Neural cell (in vitro differentiated cells): ENCODE data around the gene ACAA1. TPM values are rescaled to one million over a fixed set of nuclear protein-coding genes. Genes with fewer than 3 reads are reported as not detected.

Experiments
- H2AFZ ChIP-seq: fragments of 200-600, 300-800 bp; sonication (generic), shearing (Covaris generic); 2 replicates; pipeline ENCODE4 v1.6.0; 2014; ENCODE audit warnings: low read depth, mild to moderate bottlenecking, antibody characterized with exemption, low read length, moderate library complexity
- H3F3A ChIP-seq: fragments of 200-600 bp; shearing (Covaris generic); 2 replicates; pipeline ENCODE4 v1.6.1; 2016; ENCODE audit warnings: mild to moderate bottlenecking, moderate library complexity, mixed read lengths, antibody characterized with exemption, low read length; ENCODE audit not compliant: insufficient read depth, poor library complexity, severe bottlenecking
- H3K27ac ChIP-seq: fragments of 200-600, 300-800 bp; sonication (generic), shearing (Covaris generic); 2 replicates; pipeline ENCODE4 v1.5.1; 2014; ENCODE audit warnings: mild to moderate bottlenecking, low read length, moderate library complexity
- H3K27me3 ChIP-seq: fragments of 300-800, 200-600 bp; sonication (generic), shearing (Covaris generic); 2 replicates; pipeline ENCODE4 v1.6.0; 2014; ENCODE audit warnings: mild to moderate bottlenecking, low read depth, low read length, moderate library complexity; ENCODE audit not compliant: insufficient read depth
- H3K36me3 ChIP-seq: fragments of 300-800, 200-600 bp; sonication (generic), shearing (Covaris generic); 2 replicates; pipeline ENCODE4 v1.5.1; 2014; ENCODE audit warnings: mild to moderate bottlenecking, antibody characterized with exemption, low read length, moderate library complexity; ENCODE audit not compliant: insufficient read depth
- H3K4me2 ChIP-seq: fragments of 300-800, 200-600 bp; sonication (generic), shearing (Covaris generic); 2 replicates; pipeline ENCODE4 v1.6.0; 2014; ENCODE audit warnings: mild to moderate bottlenecking, low read length
- H3K4me3 ChIP-seq: fragments of 300-800, 200-600 bp; sonication (generic), shearing (Covaris generic); 2 replicates; pipeline ENCODE4 v1.5.1; 2014; ENCODE audit warnings: mild to moderate bottlenecking, low read length, moderate library complexity
- H3K79me2 ChIP-seq: fragments of 200-600 bp; shearing (Covaris generic); replicated peaks from 2 replicates; pipeline ENCODE4 v1.6.0; 2014; ENCODE audit warnings: mild to moderate bottlenecking, low read length, moderate library complexity; ENCODE audit not compliant: insufficient read depth
- H3K9ac ChIP-seq: fragments of 300-800, 200-600 bp; sonication (generic), shearing (Covaris generic); 2 replicates; pipeline ENCODE4 v1.6.1; 2016; ENCODE audit warnings: mild to moderate bottlenecking, low read length, mixed read lengths
- H3K9me2 ChIP-seq: fragments of 200-600 bp; shearing (Covaris generic); 2 replicates; pipeline ENCODE4 v1.6.1; 2016; ENCODE audit warnings: mild to moderate bottlenecking, low read length, mixed read lengths; ENCODE audit not compliant: insufficient read depth
- H3K9me3 ChIP-seq: fragments of 200-600, 300-800 bp; sonication (generic), shearing (Covaris generic); 2 replicates; pipeline ENCODE4 v1.6.1; 2016; ENCODE audit warnings: mild to moderate bottlenecking, mixed run types, low read length, moderate library complexity, mixed read lengths
- H4K20me1 ChIP-seq: fragments of 200-600 bp; shearing (Covaris generic); 2 replicates; pipeline ENCODE4 v1.6.1; 2016; ENCODE audit warnings: mild to moderate bottlenecking, mixed run types; ENCODE audit not compliant: insufficient read depth
- CTCF ChIP-seq: fragments of 450-650 bp; IDR thresholded peaks from 2 replicates; pipeline ENCODE4 v1.5.1; 2014; ENCODE audit warnings: antibody characterized with exemption, mild to moderate bottlenecking, moderate library complexity; ENCODE audit not compliant: poor library complexity, severe bottlenecking
- EP300 ChIP-seq: fragments of 450-650 bp; conservative IDR thresholded peaks from 2 replicates; pipeline ENCODE4 v1.6.1; 2014; ENCODE audit warnings: antibody characterized with exemption, mild to moderate bottlenecking, moderate library complexity; ENCODE audit not compliant: poor library complexity, severe bottlenecking
- EZH2 ChIP-seq: fragments of 200-600, 300-800 bp; shearing (Covaris generic), sonication (generic); IDR thresholded peaks from 2 replicates; pipeline ENCODE4 v1.6.1; 2014; ENCODE audit warnings: antibody characterized with exemption, low read length, borderline replicate concordance, mild to moderate bottlenecking; ENCODE audit not compliant: insufficient read depth, poor library complexity, severe bottlenecking
- MXI1 ChIP-seq: fragments of 450-650 bp; conservative IDR thresholded peaks from 2 replicates; pipeline ENCODE4 v1.6.1; 2014; ENCODE audit warnings: antibody characterized with exemption, mild to moderate bottlenecking; ENCODE audit not compliant: poor library complexity, severe bottlenecking
- POLR2AphosphoS5 ChIP-seq: IDR thresholded peaks from 2 replicates; pipeline ENCODE4 v1.6.1; 2012
- RAD21 ChIP-seq: fragments of 450-650 bp; conservative IDR thresholded peaks from 2 replicates; pipeline ENCODE4 v1.6.1; 2014; ENCODE audit warnings: antibody characterized with exemption, mild to moderate bottlenecking, moderate library complexity
- REST ChIP-seq: IDR thresholded peaks from 2 replicates; pipeline ENCODE4 v1.6.1; 2012; ENCODE audit warnings: borderline replicate concordance
- SMC3 ChIP-seq: fragments of 450-650 bp; conservative IDR thresholded peaks from 2 replicates; pipeline ENCODE4 v1.6.1; 2014; ENCODE audit warnings: antibody characterized with exemption, mild to moderate bottlenecking, moderate library complexity; ENCODE audit not compliant: poor library complexity
- TAF1 ChIP-seq: IDR thresholded peaks from 2 replicates; pipeline ENCODE4 v1.6.1; 2012; ENCODE audit warnings: low read depth
- polyA plus RNA-seq: library from polyadenylated mRNA; depleted of rRNA; stranded (reverse); fragments of >200 nt; gene quantifications from 2 replicates; pipeline ENCODE4 v1.2.3, GENCODE V29; 2014

Gene ACAA1
- polyA plus RNA-seq, 1 donor from 2014 or later = 59.1 TPM

GRCh38 chr3:38107911-38108648 lies 28.8 kb downstream of the ACAA1 start:
- H2AFZ ChIP-seq = no peak overlapping the region
- H3K79me2 ChIP-seq = no peaks in the 10 kb centered on the region
- no peaks in the 10 kb centered on the region for H3F3A ChIP-seq
- no peaks in the 10 kb centered on the region for H3K36me3 ChIP-seq
- H3K9me2 ChIP-seq = no peaks in the 10 kb centered on the region
- no peaks in the 10 kb centered on the region for H3K27me3 ChIP-seq
- H3K9ac ChIP-seq = no peak overlapping the region
- H3K9me3 ChIP-seq = no peaks in the 10 kb centered on the region
- no peaks in the 10 kb centered on the region for H4K20me1 ChIP-seq
- no peak overlapping the region for H3K4me2 ChIP-seq
- no peak for TF ChIP-seq SMC3
- TF ChIP-seq RAD21 = no peak
- no peak for TF ChIP-seq REST
- no peak for TF ChIP-seq TAF1
- no peak for TF ChIP-seq EZH2
- no peak for TF ChIP-seq POLR2AphosphoS5
- TF ChIP-seq CTCF = no peak
- TF ChIP-seq MXI1 = no peak
- TF ChIP-seq EP300 = no peak
- no peak overlapping the region for H3K4me3 ChIP-seq
- no peak overlapping the region for H3K27ac ChIP-seq

GRCh38 chr3:38105525-38105924 lies 31.4 kb downstream of the ACAA1 start:
- no peak overlapping the region for H3K27ac ChIP-seq
- no peaks in the 10 kb centered on the region for H3K79me2 ChIP-seq
- no peak for TF ChIP-seq POLR2AphosphoS5
- TF ChIP-seq REST = no peak
- no peak for TF ChIP-seq TAF1
- TF ChIP-seq EZH2 = no peak
- TF ChIP-seq CTCF = no peak
- TF ChIP-seq MXI1 = no peak
- TF ChIP-seq RAD21 = no peak
- no peak for TF ChIP-seq EP300
- TF ChIP-seq SMC3 = no peak
- no peaks in the 10 kb centered on the region for H3F3A ChIP-seq
- no peaks in the 10 kb centered on the region for H3K36me3 ChIP-seq
- no peak overlapping the region for H3K4me3 ChIP-seq
- H4K20me1 ChIP-seq = no peaks in the 10 kb centered on the region
- no peak overlapping the region for H2AFZ ChIP-seq
- no peak overlapping the region for H3K4me2 ChIP-seq
- no peaks in the 10 kb centered on the region for H3K9me2 ChIP-seq
- H3K9me3 ChIP-seq = no peaks in the 10 kb centered on the region
- H3K9ac ChIP-seq = no peak overlapping the region
- H3K27me3 ChIP-seq = no peaks in the 10 kb centered on the region
